ACHN (cell line): ENCODE data around the gene PLCH2.
A peak's percentile ranks its signal among the peaks of the same experiment; 100 is the strongest.
"Not testable (repeated sequence)": the region's sequence is repeated elsewhere in the genome, so short reads cannot be mapped to it uniquely, and the experiment has no call there.

Source experiments
- DNase-seq: peaks from one replicate; pipeline ENCODE4 v3.0.0-alpha.2; 2015
- in situ Hi-C: cut with HindIII; loops from 2 replicates; pipeline ENCODE4 v1.10.0; 2017; ENCODE audit warnings: low sequenced_read_pairs, low pct_ligation_motif_present, low pct_unique_long_range_greater_than_20kb

PLCH2 gene

DNA sequence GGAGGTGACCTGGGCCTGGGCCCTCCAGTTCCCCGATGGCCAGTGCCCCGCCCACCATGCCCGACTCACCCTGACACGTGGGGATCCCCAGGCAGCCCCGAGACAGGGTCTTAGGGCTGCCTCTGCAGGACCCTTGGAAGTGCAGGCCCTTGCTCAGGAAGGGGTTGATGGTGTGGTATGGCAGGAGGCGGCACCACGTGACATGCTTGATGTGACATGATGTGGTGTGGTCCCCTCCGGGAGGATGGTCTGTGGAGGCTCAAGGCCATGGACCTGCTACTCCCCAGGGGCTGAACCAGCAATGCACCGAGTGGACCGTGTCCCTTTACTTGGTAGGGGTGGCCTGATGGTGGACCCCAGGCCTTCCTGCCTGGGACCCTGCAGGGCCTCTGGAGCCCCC is 21.9 kb upstream of the PLCH2 start:
- in situ Hi-C loops: no loop called here
- no peak for DNase-seq

DNA sequence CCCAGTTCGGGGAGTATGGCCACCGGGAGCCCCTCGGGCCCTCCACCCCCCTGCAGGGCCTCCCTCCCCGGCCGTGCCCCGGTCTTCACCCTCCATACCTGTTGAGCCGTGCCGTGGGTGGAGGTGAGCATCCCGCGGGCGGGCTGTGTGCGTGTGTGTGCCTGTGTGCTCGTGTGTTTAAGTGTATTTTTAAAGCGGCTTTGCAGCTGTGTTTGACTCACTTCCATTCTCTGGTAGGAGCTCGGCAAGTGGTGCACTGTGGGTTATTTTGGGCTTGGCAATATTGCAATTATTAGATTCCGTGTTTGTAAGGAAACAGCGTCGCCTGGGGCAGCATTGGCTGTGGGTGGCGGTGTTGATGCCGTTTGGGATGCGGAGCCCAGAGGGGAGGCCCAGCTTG is 20.3 kb upstream of the PLCH2 start:
- no peak for DNase-seq
- in situ Hi-C loops: no loop called here

DNA sequence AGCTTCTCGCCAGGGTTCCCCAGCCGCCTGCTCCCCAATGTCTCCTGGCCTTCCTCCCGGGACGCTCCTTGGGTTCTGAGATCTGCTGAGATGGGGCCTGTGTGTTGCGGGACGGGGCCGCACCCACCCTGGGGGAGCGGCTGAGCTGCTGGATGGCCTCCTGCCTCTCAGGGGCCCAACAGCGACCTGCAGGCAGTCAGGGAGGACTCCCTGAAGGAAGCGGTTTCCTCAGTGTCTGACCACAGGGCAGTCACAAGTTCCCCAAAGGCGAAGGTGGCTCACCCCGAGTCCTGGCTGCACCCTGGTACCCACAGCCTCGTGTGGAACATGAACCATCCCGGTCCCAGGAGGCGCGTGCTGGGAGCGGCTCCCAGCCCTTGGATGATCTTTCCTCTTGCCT is 18.6 kb upstream of the PLCH2 start:
- in situ Hi-C loops: no loop called here
- no peak for DNase-seq

DNA sequence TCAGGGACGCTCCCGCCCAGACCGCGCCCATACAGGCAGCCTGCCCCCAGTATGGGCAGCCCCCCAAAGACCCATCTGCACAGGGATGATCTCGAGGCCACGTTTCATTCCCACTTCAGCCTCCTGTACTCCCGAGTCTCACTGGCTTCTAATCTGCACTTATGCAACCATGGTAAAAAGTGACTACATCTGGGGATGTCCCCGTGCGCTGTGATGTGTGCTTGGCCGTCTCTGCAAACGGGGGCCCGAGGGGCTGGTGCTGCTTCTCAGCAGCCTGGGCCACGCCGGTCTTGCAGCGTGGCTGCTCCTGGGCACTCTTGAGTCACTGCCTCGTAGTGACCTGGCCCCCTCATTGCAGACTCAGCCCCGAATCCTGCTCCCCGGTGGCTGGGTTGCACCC is 17.4 kb upstream of the PLCH2 start:
- no peak for DNase-seq
- in situ Hi-C loops: no loop called here

DNA sequence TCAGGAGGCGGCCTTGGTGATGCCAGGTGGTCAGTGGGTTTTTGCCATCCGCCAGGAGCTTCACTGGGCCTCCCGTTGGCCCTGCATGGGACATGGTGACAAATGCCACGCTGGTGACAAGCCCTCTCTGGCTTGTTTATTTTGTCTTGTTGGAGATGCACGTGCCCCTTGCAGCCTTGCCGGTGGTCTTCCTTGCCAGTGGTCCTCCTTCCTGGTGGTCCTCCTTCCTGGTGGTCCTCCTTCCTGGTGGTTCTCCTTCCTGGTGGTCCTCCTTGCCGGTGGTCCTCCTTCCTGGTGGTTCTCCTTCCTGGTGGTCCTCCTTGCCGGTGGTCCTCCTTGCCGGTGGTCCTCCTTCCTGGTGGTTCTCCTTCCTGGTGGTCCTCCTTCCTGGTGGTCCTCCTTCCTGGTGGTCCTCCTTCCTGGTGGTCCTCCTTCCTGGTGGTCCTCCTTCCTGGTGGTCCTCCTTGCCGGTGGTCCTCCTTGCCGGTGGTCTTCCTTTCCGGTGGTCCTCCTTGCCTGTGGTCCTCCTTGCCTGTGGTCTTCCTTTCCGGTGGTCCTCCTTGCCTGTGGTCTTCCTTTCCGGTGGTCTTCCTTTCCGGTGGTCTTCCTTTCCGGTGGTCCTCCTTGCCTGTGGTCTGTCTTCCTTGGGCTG is 16.9 kb upstream of the PLCH2 start:
- in situ Hi-C loops: not testable (repeated sequence)

DNA sequence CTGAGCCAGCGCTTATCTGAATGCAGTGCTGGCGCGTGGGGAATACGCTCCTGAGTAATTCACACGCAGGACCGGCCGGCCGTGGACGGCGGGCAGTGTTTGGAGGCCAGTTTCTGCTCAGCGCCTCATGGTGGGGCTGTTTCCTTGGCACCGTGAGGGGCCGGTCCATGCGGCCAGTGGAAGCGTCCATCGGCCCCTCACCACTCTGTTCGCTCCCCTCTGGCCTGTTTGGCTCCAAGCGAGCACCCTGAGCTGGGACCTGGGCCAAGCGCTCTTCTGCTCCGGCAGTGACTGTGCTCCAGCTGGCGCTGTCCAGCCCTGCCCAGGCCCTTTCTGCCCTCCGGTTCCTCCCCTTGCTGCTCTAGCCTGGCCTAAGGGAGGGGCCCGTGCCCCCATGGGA is 16.3 kb upstream of the PLCH2 start:
- in situ Hi-C loops: no loop called here

More for the DNA sequence above, 16.9 kb upstream of the PLCH2 start:
- not testable (repeated sequence) for DNase-seq

DNA sequence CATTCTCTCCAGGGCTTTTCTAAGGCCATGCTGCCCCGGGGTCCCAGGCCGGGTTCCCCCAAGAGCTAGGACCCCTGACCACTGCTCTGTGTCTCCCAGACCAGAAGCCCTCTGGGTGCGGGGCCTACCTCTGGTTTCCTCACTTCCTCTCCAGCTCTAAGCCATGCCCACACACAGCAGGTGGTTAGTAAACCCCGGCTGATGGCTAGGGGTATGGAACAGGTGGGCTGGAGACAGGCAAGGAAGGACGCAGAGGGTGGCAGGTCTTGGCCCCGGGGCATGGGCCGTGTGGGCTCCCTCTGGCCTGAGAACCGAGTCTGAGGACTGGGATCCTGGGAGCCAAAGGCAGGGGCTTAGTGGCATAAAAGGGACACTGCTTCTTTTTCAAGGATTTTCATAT is 15.9 kb upstream of the PLCH2 start:
- in situ Hi-C loops: no loop called here
- DNase-seq: no peak

More for the DNA sequence above, 16.3 kb upstream of the PLCH2 start:
- DNase-seq: peak; percentile 72

DNA sequence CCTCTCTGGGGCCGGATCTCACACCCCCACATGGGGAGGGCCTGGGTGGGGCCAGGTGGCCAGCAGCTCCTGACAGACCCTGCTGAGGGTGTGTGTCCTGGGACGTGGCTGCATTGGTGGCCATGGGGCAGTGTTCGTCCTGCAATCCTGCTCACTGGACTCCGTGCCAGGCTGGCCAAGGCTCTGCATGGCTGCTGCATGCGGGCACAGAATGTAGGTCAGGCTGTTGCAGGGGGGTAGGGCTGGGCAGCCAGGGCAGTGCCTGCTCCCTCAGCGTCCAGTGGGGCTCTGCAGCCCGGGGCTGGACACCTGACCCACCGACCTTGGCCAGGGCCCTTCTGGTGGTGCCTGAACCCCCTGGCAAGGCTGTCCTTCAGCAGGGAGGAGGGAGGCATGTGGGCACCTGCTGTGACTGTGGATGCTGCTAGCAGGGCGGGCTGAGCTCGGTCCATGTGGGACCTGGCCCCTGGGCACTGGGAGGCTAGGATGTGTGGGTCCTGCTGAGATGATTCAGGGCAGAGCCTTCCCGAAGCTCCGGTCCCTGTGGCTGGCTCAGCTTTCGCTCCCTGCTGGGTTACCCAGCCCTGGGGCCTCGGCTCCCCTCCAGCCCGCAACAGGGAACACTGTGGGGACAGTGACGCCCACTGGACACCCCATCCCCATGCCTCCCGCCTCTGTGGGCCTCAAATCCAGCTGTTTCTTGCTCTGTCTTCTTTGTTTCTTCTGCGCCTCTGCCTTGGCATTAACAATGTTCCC is 14.9 kb upstream of the PLCH2 start:
- in situ Hi-C loops: no loop called here
- DNase-seq: no peak

DNA sequence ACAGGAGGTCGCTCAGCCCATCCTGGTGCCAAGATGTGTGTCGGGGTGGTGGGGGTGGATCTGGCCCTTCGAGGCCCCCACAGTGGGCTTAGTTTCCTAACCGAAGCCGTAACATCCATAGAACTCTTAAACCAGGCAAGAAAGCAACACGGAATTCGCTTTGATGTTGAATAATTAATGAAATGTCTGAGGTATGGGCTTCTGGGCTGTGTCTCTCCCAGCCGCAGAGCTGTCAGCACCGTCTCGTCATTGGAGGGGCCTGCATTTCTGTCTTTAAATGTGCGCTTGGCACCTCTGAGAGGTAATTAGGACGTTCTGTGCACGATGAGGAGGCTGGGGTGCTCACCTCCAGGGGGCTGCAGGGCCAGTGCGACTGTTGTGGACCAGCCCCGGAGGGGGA is 13.3 kb upstream of the PLCH2 start:
- in situ Hi-C loops: no loop called here
- DNase-seq: no peak

DNA sequence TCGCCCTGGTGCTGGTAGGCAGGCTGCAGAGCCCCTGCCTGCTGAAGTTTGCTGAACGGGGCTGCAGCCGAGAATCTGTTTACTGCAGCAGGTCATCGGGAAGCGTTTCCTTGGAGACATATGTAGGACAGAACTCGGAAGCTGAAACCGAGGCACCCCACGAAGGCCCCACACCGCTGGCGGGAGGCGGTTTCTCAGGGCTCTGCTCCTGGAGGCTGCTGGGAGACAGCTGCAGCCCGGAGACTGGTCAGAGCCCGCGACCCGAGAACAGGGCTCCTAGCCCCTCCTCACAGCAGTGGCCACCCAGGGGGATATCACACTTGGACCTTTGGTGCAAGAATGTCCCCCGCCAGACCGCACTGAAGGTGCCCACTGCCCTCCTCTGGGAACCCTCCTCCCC is 12.7 kb upstream of the PLCH2 start:
- in situ Hi-C loops: no loop called here
- DNase-seq: no peak

DNA sequence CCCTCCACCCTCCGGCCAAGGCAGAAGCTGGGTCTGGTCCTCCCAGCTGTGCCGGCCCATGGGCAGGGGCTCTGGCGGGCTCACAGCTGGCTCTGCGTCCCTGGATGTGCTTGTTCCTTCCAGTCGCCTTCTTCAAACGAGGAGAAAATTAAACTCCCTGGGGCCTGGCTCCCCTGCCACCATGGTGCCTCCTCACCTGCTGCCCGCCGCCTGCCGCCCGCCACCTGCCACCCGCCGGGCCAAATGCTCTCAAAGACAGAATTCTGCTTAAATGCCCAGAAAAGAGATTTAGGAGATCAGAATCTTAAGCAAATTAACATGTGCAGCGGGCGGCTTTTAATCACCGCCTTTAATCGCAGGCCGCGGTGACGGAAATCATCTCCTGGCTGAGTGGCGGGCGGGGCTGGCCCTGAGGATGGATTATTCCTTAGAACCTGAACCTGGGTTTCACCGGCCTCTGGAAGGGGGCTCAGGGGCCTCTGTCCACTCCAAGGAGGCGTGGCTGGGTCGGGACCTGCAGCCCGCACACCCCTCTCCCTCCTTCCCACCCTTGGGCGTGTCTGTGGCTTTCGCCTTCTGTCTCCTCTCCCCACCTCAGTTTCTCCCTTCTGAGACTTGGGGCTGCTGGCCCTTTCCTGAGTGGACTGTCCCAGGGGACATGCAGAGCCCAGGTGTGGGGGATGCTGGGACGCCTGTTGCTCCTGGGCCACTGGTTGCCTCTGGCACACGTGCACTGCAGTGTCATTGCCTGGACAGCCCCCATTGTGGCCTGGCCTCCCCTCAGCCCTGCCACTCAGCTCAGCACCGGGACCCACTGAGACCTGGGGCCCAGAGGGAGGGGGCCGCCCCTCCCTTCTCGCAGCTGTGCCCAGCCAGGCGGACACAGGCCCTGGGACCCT is 10.5 kb upstream of the PLCH2 start:
- in situ Hi-C loops: no loop called here
- no peak for DNase-seq

DNA sequence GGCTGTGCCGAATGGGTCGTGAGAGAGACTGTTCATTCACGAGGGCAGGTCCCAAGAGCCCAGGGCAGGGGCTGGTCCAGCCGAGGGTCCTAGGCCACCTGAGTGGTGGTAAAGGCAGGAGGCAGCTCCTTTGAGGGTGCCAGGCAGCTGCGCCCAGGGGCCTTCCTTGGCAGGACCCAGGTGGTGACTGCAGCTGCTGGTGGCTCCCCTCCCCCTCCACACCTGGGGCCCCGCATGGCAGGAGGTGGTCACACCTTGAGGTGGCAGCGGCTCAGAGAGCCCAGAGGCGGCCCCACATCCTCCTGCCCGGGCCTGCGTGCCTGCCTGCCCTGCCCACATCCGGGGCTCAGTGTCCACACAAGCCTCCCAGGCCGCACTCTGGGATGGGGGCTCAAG is 9.8 kb upstream of the PLCH2 start:
- DNase-seq: no peak
- in situ Hi-C loops: no loop called here

DNA sequence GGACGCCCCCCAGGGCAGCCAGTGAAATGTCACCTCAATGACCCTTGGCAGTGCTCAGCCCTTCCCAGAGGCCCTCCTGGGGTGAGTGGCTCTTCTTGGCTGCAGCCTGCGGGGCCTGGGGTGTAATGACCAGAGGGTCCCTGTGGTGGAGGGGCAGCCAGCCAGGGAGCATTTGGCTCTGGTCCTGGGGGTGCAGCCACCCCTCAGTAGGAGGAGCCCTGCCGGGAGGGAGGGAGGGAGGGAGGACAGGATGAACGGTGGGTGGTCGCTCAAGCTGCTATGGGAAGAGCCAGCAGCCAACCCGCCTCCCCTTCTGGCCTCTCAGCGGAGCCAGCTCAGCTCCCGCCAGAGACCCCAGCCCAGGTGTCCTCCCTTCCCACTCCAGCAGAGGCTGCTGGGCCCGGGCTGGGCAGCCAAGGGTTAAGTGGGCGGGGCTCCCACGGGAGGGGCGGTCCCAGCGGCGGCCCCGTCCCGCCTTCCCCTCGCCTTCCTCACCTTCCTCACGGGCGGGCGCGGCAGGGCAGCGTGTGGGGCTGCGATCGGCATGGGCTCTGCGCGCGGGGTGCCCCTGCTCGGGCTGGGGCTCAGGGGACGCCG is 9.0 kb upstream of the PLCH2 start:
- no peak for DNase-seq
- in situ Hi-C loops: no loop called here

DNA sequence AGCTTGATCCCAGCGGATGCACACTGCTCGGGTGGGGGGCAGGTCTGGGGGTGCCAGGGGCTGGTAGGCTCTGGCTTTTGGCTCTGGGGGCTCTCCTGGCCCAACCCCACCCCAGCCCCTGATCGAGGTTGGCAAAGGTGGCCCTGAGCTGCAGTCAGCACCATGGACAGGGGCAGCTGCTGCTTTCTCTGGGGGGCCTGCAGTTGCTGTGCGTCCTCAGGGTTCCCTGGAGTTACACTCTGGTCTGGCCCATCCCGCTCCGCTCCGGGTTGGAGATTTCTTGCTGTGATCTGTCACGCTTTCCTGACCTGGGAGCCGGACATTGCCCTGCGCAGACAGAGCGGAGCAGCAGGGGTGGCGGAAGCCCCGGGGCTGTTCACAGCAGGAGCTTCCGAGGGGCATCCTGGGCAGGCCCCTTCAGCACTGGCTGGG is 8.0 kb upstream of the PLCH2 start:
- DNase-seq: peak; percentile 35
- in situ Hi-C loops: no loop called here

DNA sequence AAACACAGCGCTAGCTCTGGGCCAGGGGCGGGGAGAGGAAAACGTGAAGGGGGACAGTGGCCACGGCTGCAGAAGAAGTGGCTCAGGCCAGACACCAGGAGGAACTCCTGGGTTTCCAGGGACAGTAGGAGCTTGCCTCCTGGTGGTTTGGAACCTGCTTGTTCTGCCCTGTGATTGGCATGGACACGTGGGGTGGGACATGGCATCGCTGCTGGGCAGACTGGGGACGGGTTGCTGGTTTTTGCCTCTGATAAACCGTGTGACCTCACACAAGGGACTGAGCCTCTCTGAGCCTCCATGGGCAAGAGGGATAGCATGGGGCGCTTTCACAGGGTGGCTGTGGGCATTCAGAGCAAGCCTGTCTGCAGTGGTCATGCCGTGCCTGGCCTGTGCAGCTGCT is 7.5 kb upstream of the PLCH2 start:
- in situ Hi-C loops: no loop called here
- DNase-seq: no peak

DNA sequence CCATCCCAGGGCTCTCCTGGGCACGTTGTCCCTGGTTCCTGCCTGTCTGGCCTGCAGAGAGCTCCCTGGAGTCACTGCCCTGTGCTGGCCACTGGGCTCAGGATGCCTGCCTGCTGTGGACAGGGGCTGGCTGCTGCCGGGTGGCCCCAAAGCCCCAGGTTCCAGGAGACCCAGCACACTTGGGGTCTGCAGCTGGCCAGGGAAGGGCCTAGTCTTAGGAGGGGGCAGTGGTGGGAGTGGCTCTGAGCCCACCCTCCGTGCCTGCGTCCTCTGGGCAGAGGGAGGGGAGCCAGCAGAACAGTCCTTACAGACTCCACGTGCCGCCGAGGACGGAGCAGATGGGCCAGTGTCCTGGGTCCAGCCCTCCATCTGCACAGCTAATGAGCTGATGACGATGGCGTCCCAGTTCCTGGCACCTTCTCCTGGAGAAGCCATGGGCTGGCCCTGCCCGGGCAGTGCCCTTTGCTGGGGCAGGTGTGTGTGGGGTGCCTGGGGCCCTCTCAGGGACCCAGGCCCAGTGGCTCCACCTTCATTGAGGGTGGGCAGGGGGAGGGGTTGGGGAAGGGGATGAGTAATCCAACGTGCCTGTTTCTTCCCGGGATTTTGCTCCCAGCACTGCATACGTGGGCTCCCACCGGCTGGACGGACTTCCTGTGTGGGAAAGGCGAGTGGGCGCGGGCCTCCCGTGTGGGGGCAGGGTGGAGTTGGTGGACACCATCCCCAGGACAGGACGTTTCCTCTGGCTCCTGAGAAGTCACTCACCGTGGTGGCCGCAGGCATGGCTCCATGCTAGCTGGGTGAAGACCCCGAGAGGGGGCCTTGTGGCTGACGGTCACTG is 6.8 kb upstream of the PLCH2 start:
- no peak for DNase-seq
- in situ Hi-C loops: no loop called here

DNA sequence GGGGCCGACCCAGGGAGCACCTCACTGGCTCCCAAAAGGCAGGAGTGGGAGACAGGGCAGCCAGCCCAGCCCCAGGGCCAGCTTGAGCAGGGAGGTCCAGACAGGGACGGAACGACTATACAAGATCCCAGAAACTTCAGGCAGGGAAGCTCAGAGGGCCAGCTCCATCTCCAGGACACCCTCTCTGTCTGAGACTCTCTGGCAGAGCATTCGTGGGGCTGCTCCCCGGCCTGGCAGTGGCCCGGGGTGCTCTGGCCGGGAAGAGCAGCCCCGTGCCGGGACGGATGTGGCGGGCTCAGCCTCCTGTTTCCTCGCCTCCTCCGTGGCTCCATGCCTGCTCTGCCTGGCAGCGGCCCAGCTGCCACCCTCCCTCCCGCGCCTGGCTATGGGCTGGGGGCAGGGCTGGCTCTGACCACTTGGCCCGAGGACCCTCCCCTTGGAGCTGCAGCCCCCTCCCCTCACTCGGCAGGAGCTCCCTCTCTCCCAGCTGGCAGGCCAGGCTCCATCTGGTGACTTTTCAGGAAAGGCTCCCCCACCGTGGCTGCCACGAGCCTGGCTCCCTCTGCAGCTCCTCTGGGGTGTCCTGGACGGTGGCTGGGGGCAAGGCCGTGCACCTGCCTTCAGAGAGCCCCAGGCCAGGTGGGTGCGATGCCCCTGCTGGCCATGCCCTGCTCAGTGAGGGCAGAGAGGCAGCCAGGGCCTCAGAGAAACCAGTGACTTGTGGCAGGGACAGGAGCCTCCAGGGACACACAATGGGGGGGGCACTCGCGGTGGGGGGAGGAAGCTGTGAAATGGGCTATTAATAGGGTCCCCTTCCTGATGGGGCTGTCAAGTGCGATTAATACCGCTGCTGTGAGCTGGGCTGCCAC is 5.6 kb upstream of the PLCH2 start:
- no peak for DNase-seq

DNA sequence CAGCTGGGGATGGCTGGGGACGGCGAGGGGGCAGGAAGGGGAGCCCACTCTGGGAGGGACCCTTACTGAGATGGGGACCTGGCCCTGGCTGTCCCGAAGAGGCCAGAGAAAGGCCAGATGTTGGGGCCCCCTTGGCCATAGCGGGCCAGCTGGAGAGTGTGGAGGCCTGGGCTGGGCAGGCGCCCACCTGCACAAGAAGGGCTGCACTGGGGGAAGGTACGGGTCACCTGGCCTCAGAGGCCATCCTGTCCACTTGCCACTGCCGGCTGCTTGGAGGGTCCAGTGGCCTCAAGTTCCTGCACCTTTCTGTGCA is 5.0 kb upstream of the PLCH2 start:
- DNase-seq: no peak

More for the DNA sequence above, 5.6 kb upstream of the PLCH2 start:
- in situ Hi-C loops: no loop called here

More for the DNA sequence above, 5.0 kb upstream of the PLCH2 start:
- in situ Hi-C loops: no loop called here
